ENCODE data around the gene TIMP1. TPM values are rescaled to one million over a fixed set of nuclear protein-coding genes. Genes with fewer than 3 reads are reported as not detected.

TIMP1 gene
- total and polyA plus RNA-seq, 10 of the 15 experiments (the other 5 are each of a cell fraction or from before 2014, with no cell fraction given) = 101 to 341 (median 134) TPM

DNA sequence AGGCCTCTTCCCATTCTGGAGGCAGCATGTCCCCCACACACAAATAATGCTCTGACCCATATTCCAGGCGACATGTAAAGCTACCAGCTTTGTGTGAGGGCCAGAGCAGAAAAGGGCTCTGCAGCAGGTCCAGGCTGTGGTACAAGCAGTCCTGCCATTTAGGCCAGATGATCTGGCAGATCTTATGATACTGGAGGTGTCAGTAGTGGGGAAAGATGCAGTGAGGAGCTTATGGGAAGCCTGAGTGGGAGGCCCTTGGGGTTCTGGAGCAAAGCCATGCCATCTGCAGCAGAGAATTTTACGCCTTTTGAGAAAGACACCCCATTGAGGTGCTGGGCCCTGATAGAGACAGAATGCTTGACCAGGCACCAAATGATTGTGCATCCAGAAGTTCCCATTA, 29.7 kb downstream of the TIMP1 start (continued):
- no peak for TF ChIP-seq SMAD1 (IDR thresholded peaks at IDR 0.05; ENCODE audit: low read depth, partially characterized antibody)

- in situ Hi-C loops (cut with MboI) = no loop called here
- ChIA-PET RAD21 (ENCODE audit: unreplicated experiment) (no interaction called here), CTCF (interaction anchor here (0.6 kb wide), 1 partner anchor 15 kb away, joined by 3 read pairs; no protein-coding TSS in a partner anchor), POLR2A (no interaction called here), SMC1A (ENCODE audit: uncharacterized antibody, unreplicated experiment) (interaction anchor here (2.0 kb wide), 1 partner anchor 14 kb away, joined by 8 read pairs; no protein-coding TSS in a partner anchor)
- TF ChIP-seq CBX3 (IDR thresholded peaks at IDR 0.05; ENCODE audit: borderline replicate concordance, low read depth) = no peak
- no peak for TF ChIP-seq ZBED1 (IDR thresholded peaks at IDR 0.05; ENCODE audit: borderline replicate concordance)
- no peak for TF ChIP-seq CREM (IDR thresholded peaks at IDR 0.05; ENCODE audit: low read depth)
- TF ChIP-seq MAX (IDR thresholded peaks at IDR 0.05; ENCODE audit: low read depth, low read length) = no peak
- no peak for TF ChIP-seq STAT3 (IDR thresholded peaks at IDR 0.05; ENCODE audit: low read depth, low read length)
- no peak for TF ChIP-seq SPI1 (IDR thresholded peaks at IDR 0.05; ENCODE audit: borderline replicate concordance, insufficient read depth, low read depth, low read length)
- no peak for TF ChIP-seq ESRRA (IDR thresholded peaks at IDR 0.05; ENCODE audit: low read length)
- TF ChIP-seq HCFC1 (IDR thresholded peaks at IDR 0.05; ENCODE audit: low read length) = no peak
- TF ChIP-seq PAX5 (IDR thresholded peaks at IDR 0.05; ENCODE audit: borderline replicate concordance, low read depth, low read length) = no peak
- TF ChIP-seq BRCA1 (IDR thresholded peaks at IDR 0.05; ENCODE audit: low read depth, low read length) = no peak
- TF ChIP-seq ZSCAN29 (IDR thresholded peaks at IDR 0.05) = no peak
- TF ChIP-seq ZNF24 (IDR thresholded peaks at IDR 0.05) = no peak
- TF ChIP-seq, protein P1, sequence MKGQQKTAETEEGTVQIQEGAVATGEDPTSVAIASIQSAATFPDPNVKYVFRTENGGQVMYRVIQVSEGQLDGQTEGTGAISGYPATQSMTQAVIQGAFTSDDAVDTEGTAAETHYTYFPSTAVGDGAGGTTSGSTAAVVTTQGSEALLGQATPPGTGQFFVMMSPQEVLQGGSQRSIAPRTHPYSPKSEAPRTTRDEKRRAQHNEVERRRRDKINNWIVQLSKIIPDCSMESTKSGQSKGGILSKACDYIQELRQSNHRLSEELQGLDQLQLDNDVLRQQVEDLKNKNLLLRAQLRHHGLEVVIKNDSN (IDR thresholded peaks at IDR 0.05; ENCODE audit: borderline replicate concordance, extremely low read length, insufficient read depth, low read depth, low read length) = no peak
- TF ChIP-seq NFXL1 (IDR thresholded peaks at IDR 0.05; ENCODE audit: borderline replicate concordance) = no peak
- TF ChIP-seq CREB1 (IDR thresholded peaks at IDR 0.05; ENCODE audit: low read depth) = no peak
- TF ChIP-seq NR2C2 (IDR thresholded peaks at IDR 0.05; ENCODE audit: borderline replicate concordance, control insufficient read depth, insufficient read length, low read depth) = no peak
- H3K79me2 ChIP-seq (ENCODE audit: control insufficient read depth, insufficient read depth, low read length) = no peaks in the 10 kb centered on the region
- H3K36me3 ChIP-seq (ENCODE audit: control insufficient read depth in 2 of 2, insufficient read depth in 2 of 2, low read length in 1 of 2) = no peaks in the 10 kb centered on the region
- no peak for DNase-seq (ENCODE audit: low read depth, low spot score)
- H3K9ac ChIP-seq (ENCODE audit: control insufficient read depth, insufficient read depth, low read length) = no peak overlapping the region
- intact Hi-C loops (cut with micrococcal nuclease; ENCODE audit: unreplicated experiment) = no loop called here
- no peaks in the 10 kb centered on the region for H4K20me1 ChIP-seq (ENCODE audit: control insufficient read depth, insufficient read depth)
- ATAC-seq = no peak
- BruUV-seq (replicated peaks) = no TSS peak
- no peak overlapping the region for H3K27ac ChIP-seq (ENCODE audit: control insufficient read depth, insufficient read depth)
- no peaks in the 10 kb centered on the region for H3K27me3 ChIP-seq (replicated peaks in 1 of 2; ENCODE audit: control insufficient read depth in 2 of 2, insufficient read depth in 2 of 2, low read length in 1 of 2)
- no peak overlapping the region for H3K4me3 ChIP-seq
- H3K4me1 ChIP-seq (ENCODE audit: control insufficient read depth, insufficient read depth, low read length) = no peaks in the 10 kb centered on the region
- no peak overlapping the region for H3K4me2 ChIP-seq (ENCODE audit: control insufficient read depth, insufficient read depth)
- FAIRE-seq = no peak
- H2AFZ ChIP-seq (ENCODE audit: control insufficient read depth, low read depth, low read length) = no peak overlapping the region
- H3K9me3 ChIP-seq (replicated peaks; ENCODE audit: control insufficient read depth, insufficient read depth, low read length) = no peaks in the 10 kb centered on the region
Observed at GRCh38 chrX:47612418-47612817, 30.2 kb downstream of the TIMP1 start.

Measured in GM12878 (cell line).